Left ventricle myocardium inferior (tissue), 1 donor: ENCODE data around the gene ZNF785. TPM values are rescaled to one million over a fixed set of nuclear protein-coding genes. Genes with fewer than 3 reads are reported as not detected.
"Not testable (repeated sequence)": the region's sequence is repeated elsewhere in the genome, so short reads cannot be mapped to it uniquely, and the experiment has no call there.

ENCODE experiments used
- DNase-seq: peaks from one replicate; pipeline ENCODE4 v3.0.0-alpha.2; 2020
- H3K27ac ChIP-seq: fragments of 200-600 bp; replicated peaks from 2 replicates; pipeline ENCODE4 v1.8.0; 2021
- H3K27me3 ChIP-seq: fragments of 200-600 bp; 2 replicates; pipeline ENCODE4 v1.8.0; 2021; ENCODE audit warnings: low read depth
- H3K36me3 ChIP-seq: fragments of 200-600 bp; 2 replicates; pipeline ENCODE4 v1.8.0; 2021
- H3K4me1 ChIP-seq: fragments of 200-600 bp; 2 replicates; pipeline ENCODE4 v1.8.0; 2021
- H3K4me3 ChIP-seq: fragments of 200-600 bp; 2 replicates; pipeline ENCODE4 v1.8.0; 2021; ENCODE audit warnings: mild to moderate bottlenecking, moderate library complexity
- H3K9me3 ChIP-seq: fragments of 200-600 bp; replicated peaks from 2 replicates; pipeline ENCODE4 v1.8.0; 2021
- intact Hi-C: fragments of 100-400 bp; cut with micrococcal nuclease; formaldehyde crosslinking; loops from one replicate; pipeline ENCODE4 v1.11.0; 2022
- long read RNA-seq: library from polyadenylated mRNA; unstranded; transcript quantifications from one replicate; pipeline ENCODE4 v2.0.0, GENCODE V29; 2021
- total RNA-seq: library from RNA; stranded (reverse); fragmentation: NEBNext Ultra II Directional; extraction: Animal tissue kit (Norgen Biotek cat#: 25700); gene quantifications from one replicate; pipeline ENCODE4 v1.2.1, GENCODE V29; 2021
- TF ChIP-seq, protein P1 (sequence below): fragments of 200-600 bp; IDR thresholded peaks from 2 replicates; pipeline ENCODE4 v1.8.0; 2021; ENCODE audit warnings: antibody characterized with exemption, mild to moderate bottlenecking, borderline replicate concordance
- donor health status: DM: no; HTN: yes; CAD: no; lungs with severe emphysema.

ZNF785 gene
- 7.1 TPM for total RNA-seq
- long read RNA-seq, partial matches to known transcripts: 0 of 2 reads
- long read RNA-seq, other reads (novel, unspliced or antisense): 2 of 2 reads

DNA sequence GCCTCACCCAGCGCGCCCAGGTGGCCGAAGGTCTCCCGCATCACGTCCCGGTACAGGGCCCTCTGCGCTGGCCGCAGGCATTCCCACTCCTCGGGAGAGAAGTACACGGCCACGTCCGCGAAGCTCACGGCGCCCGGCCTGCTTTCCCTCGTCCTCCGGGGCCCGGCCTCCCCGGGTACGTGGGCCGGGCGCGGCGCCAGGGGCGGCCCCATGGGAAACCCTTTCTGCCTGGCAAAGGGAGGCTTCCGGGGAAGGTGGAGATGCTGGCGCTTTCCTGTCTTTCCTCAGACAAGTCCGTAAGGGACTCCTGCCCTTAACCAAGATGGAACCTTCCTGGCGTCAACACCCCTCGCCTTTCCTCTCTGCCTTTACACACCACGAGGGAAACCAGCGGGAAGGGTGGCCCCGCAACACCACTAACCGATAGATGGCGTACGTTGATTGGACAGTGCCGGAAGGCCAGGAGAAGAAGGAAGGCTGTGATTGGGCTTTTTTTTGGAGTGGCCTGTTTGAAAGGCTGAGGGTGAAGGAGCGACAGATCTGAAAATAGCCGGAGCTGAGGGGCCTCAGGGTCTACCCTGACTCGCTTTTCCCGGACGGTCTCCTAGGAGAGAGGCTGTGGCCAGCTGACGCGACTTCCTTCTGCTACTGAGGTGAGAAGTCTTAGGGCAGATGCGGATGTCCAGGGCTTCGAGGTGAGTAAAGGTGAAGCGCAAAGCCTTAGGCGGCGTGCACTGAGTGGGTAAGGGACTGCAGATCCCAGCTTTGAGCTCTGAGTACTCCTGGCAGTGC lies at the start of gene ZNF785:
ZNF785 (minus strand) TSS at position 298 of the 792 bp plus-strand sequence; CDS start at position 212, 86 bp downstream.
- peak; percentile 94 for DNase-seq
- H3K27ac ChIP-seq: peak within 1 kb of the TSS; percentile 88
- peaks cover 31% of the 10 kb centered on the region for H3K36me3 ChIP-seq
- peak within 1 kb of the TSS; percentile 78 for H3K4me3 ChIP-seq
- intact Hi-C loops: no loop called here
- peaks cover 38% of the 10 kb centered on the region for H3K4me1 ChIP-seq
- no peaks in the 10 kb centered on the region for H3K9me3 ChIP-seq
- H3K27me3 ChIP-seq: no peaks in the 10 kb centered on the region
- TF ChIP-seq, protein P1, sequence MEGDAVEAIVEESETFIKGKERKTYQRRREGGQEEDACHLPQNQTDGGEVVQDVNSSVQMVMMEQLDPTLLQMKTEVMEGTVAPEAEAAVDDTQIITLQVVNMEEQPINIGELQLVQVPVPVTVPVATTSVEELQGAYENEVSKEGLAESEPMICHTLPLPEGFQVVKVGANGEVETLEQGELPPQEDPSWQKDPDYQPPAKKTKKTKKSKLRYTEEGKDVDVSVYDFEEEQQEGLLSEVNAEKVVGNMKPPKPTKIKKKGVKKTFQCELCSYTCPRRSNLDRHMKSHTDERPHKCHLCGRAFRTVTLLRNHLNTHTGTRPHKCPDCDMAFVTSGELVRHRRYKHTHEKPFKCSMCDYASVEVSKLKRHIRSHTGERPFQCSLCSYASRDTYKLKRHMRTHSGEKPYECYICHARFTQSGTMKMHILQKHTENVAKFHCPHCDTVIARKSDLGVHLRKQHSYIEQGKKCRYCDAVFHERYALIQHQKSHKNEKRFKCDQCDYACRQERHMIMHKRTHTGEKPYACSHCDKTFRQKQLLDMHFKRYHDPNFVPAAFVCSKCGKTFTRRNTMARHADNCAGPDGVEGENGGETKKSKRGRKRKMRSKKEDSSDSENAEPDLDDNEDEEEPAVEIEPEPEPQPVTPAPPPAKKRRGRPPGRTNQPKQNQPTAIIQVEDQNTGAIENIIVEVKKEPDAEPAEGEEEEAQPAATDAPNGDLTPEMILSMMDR: peak; percentile 47

DNA sequence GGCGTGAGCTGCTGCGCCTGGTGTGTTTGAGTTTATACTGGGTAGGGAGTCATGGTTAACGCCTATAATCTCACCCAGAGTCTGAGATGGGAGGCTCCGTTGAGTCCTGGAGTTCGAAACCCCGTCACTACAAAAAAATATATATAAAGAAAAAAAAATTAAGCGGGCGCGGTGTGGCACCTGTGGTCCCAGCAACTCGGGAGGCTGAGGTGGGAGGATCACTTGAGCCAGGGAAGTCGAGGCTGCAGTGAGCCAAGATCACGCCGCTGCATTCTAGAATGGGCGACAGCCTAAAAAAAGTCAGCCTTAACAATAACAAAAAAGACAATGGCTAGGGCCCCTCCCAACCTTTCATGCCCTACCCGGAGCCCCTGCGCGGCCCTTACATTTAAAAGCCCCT lies 48.0 kb upstream of the ZNF785 start:
- H3K27ac ChIP-seq: peak overlapping the region; percentile 92
- no peaks in the 10 kb centered on the region for H3K36me3 ChIP-seq
- no peaks in the 10 kb centered on the region for H3K27me3 ChIP-seq
- peak overlapping the region; percentile 81 for H3K4me3 ChIP-seq
- DNase-seq: no peak
- H3K9me3 ChIP-seq: no peaks in the 10 kb centered on the region
- intact Hi-C loops: no loop called here
- H3K4me1 ChIP-seq: peaks cover 20% of the 10 kb centered on the region
- TF ChIP-seq, protein P1: no peak

DNA sequence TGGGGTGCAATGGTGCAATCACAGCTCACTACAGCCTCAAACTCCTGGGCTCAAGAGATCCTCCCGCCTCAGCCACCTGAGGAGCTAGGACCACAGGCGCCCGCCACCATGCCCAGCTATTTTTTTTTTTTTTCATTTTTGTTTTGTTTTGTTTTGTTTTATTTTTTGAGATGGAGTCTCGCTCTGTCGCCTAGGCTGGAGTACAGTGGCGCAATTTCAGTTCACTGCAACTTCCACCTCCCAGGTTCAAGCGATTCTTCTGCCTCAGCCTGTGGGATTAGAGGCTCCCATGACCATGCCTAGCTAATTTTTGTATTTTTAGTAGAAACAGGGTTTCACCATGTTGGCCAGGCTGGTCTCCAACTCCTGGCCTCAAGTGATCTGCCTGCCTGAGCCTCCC lies 47.0 kb upstream of the ZNF785 start:
- H3K27me3 ChIP-seq, intact Hi-C loops, H3K9me3 ChIP-seq, DNase-seq, H3K27ac ChIP-seq, H3K4me3 ChIP-seq, H3K36me3 ChIP-seq: not testable (repeated sequence)
- peaks cover 20% of the 10 kb centered on the region for H3K4me1 ChIP-seq

DNA sequence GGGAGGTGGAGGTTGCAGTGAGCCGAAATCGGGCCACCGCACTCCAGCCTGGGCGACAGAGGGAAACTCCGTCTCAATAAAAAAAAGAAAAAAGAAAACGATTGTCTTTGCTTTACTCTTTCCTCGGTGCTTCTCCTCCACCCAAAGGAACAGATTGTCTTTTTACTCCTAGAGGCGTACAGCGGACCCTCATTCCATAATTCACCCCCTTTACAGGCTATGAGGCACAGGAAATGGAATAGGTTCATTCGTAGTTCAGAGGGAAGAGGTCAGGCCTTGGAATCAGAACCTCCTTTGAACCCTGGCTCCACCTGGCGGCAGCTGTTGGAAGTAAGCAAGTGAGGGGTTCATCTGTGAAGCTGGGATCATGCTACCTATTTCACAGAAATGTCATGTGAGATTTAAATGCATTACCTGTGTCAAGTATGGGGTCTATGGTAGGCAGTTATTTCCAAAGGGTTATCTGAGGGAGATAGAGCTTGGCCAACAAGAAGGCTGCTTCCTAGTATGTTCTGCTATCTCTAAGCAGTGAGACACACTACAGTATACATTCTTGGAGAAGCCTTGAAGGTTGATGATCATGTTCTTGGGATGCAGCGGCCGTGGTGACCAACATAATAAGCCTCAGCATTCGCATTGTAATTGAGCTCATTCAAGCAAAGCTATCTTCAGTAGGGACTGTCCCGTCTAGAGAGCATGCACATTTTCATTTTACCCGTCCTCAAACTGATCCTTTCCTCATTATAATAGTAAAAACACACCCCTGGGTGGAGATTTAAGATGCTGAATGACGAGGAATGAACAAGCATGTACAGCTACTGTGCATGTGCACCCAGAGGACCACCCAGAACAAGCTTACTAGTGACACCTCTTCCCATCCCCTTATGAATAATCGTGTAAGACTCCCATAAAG lies 43.4 kb upstream of the ZNF785 start:
- H3K27ac ChIP-seq: peak overlapping the region; percentile 75
- H3K9me3 ChIP-seq: no peaks in the 10 kb centered on the region
- TF ChIP-seq, protein P1: peak; percentile 92
- intact Hi-C loops: no loop called here
- H3K36me3 ChIP-seq: no peaks in the 10 kb centered on the region
- peaks cover 3% of the 10 kb centered on the region for H3K27me3 ChIP-seq
- peak overlapping the region; percentile 43 for H3K4me3 ChIP-seq
- H3K4me1 ChIP-seq: peaks cover 5% of the 10 kb centered on the region
- DNase-seq: peak; percentile 88

DNA sequence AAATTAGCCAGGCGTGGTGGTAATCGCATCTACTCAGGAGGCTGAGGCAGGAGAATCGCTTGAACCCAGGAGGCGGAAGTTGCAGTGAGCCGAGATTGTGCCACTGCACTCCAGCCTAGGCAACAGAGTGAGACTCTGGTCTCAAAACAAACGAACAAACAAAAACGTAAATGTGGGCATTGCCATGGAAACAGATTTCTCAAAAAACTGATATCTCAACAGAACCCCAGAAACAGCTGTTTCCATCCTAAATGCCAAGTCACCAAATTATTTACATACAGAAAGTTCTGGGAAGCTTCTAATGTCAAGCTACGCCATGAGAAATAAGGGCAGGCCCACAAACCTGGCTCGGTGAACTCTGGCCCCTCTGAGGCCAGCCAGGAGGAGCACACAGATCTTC lies 40.7 kb upstream of the ZNF785 start:
- no peak overlapping the region for H3K27ac ChIP-seq
- no peaks in the 10 kb centered on the region for H3K4me1 ChIP-seq
- no peak overlapping the region for H3K4me3 ChIP-seq
- intact Hi-C loops: no loop called here
- peaks cover 11% of the 10 kb centered on the region for H3K27me3 ChIP-seq
- H3K9me3 ChIP-seq: no peaks in the 10 kb centered on the region
- DNase-seq: no peak
- no peaks in the 10 kb centered on the region for H3K36me3 ChIP-seq
- TF ChIP-seq, protein P1: no peak
